Thyroid gland (tissue), 4 donors: ENCODE results near the gene ISY1.

Source experiments
- POLR2A ChIP-seq, 2 donors: fragments of 450-650 bp; IDR thresholded peaks; one replicate each; pipeline ENCODE4 v1.6.1; 2017; ENCODE audit warnings: antibody characterized with exemption in 2 of 2, mild to moderate bottlenecking in 2 of 2, moderate library complexity in 1 of 2
- TF ChIP-seq, protein P1 (sequence below), 6 experiments: fragments of 200-600 bp in 3 of 6; fragments of 450-650 bp in 3 of 6; sonication (generic) in 3 of 6; IDR thresholded peaks; one replicate each; pipeline ENCODE4 v1.5.1; 2016 to 2019; ENCODE audit warnings: antibody characterized with exemption in 6 of 6, mild to moderate bottlenecking in 2 of 6, inconsistent platforms in 1 of 6, moderate library complexity in 1 of 6

GRCh38 chr3:129166579-129167332, 5.9 kb upstream of the ISY1 start:
- no peak for TF ChIP-seq POLR2A (IDR thresholded peaks at IDR 0.05)
- TF ChIP-seq, protein P1, sequence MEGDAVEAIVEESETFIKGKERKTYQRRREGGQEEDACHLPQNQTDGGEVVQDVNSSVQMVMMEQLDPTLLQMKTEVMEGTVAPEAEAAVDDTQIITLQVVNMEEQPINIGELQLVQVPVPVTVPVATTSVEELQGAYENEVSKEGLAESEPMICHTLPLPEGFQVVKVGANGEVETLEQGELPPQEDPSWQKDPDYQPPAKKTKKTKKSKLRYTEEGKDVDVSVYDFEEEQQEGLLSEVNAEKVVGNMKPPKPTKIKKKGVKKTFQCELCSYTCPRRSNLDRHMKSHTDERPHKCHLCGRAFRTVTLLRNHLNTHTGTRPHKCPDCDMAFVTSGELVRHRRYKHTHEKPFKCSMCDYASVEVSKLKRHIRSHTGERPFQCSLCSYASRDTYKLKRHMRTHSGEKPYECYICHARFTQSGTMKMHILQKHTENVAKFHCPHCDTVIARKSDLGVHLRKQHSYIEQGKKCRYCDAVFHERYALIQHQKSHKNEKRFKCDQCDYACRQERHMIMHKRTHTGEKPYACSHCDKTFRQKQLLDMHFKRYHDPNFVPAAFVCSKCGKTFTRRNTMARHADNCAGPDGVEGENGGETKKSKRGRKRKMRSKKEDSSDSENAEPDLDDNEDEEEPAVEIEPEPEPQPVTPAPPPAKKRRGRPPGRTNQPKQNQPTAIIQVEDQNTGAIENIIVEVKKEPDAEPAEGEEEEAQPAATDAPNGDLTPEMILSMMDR (IDR thresholded peaks at IDR 0.05), result no peak
